Measurements from ENCODE around the gene SCN2B.
"Not testable (repeated sequence)": the region's sequence is repeated elsewhere in the genome, so short reads cannot be mapped to it uniquely, and the experiment has no call there.

SCN2B gene

DNA sequence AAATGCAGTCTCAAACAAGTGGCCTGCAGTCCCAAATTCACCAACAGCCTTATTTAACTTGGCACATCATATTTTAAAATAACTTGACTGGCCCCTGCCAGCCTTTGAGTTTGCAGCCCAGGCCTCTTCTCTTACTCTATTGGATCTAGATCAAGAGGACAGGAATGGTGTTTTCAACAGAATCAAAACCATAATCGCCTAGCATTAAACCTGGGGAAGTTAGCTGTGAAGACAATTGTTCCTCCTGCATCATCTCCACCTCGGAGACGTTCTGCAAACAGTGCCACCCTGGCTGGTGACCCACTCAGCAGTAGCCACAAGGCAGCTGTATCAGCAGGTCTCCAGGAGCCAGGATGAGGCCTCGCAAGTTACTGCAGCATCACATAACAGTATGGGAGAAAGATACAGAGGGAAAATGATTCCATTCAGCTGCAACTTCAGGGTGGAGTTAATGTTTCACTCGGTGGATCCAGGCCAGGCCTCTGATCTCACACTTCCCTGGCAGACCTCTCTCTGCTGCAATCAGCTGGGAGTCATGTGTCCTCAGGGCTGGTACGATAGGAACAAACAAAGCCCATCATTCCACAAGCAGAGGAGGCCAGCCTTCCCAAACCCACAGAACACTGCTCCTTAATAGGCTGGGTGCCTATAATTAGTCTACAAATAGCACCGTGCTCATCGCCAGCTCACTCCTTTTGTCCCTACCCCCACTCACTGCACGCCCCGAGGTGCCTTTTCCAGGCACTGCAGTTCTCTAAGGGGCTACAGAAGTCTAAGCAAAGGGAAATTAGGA lies 18.6 kb upstream of the SCN2B start:
- no peak for TF ChIP-seq POLR2AphosphoS5 (IDR thresholded peaks at IDR 0.05; ENCODE audit: low read depth)
- TF ChIP-seq GABPA (IDR thresholded peaks at IDR 0.05; ENCODE audit: low read depth): no peak
- Histone ChIP-seq H3K27ac (replicated peaks) (no peak overlapping the region), H3K4me3 (replicated peaks; ENCODE audit: insufficient read depth, low read length) (no peak overlapping the region), H3K27me3 (ENCODE audit: insufficient read depth, poor library complexity, severe bottlenecking) (no peaks in the 10 kb centered on the region)
- no peak for DNase-seq (ENCODE audit: low read depth in 1 of 2, low spot score in 1 of 2)

DNA sequence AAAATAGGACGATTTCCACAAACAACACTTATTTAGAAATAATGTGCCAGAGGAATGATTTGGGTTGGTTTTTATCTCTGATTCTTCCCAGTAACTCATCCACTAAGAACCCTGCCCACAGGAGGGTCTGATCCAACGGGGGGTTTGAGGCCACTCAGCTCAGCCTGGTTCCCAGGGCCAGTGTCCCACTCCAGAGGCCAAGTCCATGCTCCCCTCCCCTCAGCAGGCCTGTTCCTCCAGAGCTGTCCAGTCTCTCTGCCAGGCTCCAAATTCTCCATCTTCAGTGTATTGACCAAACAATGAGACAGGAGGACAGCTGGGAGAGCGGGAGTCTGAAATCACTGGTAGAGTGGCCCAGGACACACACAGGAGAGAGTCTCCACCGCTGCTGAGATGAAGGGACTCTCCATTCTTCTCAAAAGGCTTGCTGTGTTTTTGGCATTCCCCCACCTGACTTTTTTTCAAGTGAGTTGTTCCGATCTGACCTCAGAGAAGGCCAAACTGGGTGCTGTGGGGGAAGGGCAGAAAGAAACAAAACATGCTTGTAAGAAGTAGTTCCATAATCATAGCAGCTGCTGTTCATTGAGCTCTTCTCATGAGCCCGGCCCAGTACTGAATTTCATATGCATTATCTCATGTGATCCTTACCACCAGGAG lies 17.6 kb upstream of the SCN2B start:
- Histone ChIP-seq H3K27ac (replicated peaks) (no peak overlapping the region), H3K27me3 (ENCODE audit: insufficient read depth, poor library complexity, severe bottlenecking) (no peaks in the 10 kb centered on the region), H3K4me3 (replicated peaks; ENCODE audit: insufficient read depth, low read length) (no peak overlapping the region)
- DNase-seq (ENCODE audit: low read depth in 1 of 2, low spot score in 1 of 2): no peak
- TF ChIP-seq, protein P1, sequence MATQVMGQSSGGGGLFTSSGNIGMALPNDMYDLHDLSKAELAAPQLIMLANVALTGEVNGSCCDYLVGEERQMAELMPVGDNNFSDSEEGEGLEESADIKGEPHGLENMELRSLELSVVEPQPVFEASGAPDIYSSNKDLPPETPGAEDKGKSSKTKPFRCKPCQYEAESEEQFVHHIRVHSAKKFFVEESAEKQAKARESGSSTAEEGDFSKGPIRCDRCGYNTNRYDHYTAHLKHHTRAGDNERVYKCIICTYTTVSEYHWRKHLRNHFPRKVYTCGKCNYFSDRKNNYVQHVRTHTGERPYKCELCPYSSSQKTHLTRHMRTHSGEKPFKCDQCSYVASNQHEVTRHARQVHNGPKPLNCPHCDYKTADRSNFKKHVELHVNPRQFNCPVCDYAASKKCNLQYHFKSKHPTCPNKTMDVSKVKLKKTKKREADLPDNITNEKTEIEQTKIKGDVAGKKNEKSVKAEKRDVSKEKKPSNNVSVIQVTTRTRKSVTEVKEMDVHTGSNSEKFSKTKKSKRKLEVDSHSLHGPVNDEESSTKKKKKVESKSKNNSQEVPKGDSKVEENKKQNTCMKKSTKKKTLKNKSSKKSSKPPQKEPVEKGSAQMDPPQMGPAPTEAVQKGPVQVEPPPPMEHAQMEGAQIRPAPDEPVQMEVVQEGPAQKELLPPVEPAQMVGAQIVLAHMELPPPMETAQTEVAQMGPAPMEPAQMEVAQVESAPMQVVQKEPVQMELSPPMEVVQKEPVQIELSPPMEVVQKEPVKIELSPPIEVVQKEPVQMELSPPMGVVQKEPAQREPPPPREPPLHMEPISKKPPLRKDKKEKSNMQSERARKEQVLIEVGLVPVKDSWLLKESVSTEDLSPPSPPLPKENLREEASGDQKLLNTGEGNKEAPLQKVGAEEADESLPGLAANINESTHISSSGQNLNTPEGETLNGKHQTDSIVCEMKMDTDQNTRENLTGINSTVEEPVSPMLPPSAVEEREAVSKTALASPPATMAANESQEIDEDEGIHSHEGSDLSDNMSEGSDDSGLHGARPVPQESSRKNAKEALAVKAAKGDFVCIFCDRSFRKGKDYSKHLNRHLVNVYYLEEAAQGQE (IDR thresholded peaks at IDR 0.05; ENCODE audit: insufficient replicate concordance, low read depth): no peak
- TF ChIP-seq GABPA (IDR thresholded peaks at IDR 0.05; ENCODE audit: low read depth): no peak
- TF ChIP-seq POLR2AphosphoS5 (IDR thresholded peaks at IDR 0.05; ENCODE audit: low read depth): no peak

DNA sequence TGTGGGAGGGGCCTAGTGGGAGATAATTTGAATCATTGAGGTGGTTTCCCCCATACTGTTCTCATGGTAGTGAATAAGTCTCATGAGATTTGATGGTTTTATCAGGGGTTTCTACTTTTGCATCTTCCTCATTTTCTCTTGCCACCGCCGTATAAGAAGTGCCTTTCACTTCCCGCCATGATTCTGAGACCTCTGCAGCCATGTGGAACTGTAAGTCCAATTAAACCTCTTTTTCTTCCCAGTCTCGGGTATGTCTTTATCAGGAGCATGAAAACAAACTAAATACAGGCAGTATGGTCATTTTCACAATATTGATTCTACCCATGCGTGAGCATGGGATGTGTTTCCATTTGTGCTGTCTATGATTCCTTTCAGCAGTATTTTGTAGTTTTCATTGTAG lies 16.4 kb upstream of the SCN2B start:
- H3K27me3 ChIP-seq (ENCODE audit: insufficient read depth, poor library complexity, severe bottlenecking); DNase-seq (ENCODE audit: low read depth in 1 of 2, low spot score in 1 of 2); H3K27ac ChIP-seq (replicated peaks); H3K4me3 ChIP-seq (replicated peaks; ENCODE audit: insufficient read depth, low read length): not testable (repeated sequence)

DNA sequence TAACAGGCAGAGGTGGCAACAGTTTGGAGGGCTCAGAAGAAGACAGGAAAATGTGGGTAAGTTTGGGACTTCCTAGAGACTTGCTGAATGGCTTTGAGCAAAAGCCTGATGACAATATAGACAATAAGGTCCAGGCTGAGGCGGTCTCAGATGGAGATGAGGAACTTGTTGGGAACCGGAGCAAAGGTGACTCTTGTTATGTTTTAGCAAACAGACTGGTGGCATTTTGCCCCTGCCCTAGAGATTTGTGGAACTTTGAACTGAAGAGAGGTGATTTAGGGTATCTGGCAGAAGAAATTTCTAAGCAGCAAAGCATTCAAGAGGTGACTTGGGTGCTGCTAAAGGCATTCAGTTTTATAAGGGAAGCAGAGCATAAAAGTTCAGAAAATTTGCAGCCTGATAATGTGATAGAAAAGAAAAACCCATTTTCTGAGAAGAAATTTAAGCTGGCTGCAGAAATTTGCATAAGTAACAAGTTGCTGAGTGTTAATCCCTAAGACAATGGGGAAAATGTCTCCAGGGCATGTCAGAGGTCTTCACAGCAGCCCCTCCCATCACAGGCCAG lies 14.6 kb upstream of the SCN2B start:
- DNase-seq (ENCODE audit: low read depth in 1 of 2, low spot score in 1 of 2); H3K4me3 ChIP-seq (replicated peaks; ENCODE audit: insufficient read depth, low read length); H3K27ac ChIP-seq (replicated peaks); H3K27me3 ChIP-seq (ENCODE audit: insufficient read depth, poor library complexity, severe bottlenecking): not testable (repeated sequence)

DNA sequence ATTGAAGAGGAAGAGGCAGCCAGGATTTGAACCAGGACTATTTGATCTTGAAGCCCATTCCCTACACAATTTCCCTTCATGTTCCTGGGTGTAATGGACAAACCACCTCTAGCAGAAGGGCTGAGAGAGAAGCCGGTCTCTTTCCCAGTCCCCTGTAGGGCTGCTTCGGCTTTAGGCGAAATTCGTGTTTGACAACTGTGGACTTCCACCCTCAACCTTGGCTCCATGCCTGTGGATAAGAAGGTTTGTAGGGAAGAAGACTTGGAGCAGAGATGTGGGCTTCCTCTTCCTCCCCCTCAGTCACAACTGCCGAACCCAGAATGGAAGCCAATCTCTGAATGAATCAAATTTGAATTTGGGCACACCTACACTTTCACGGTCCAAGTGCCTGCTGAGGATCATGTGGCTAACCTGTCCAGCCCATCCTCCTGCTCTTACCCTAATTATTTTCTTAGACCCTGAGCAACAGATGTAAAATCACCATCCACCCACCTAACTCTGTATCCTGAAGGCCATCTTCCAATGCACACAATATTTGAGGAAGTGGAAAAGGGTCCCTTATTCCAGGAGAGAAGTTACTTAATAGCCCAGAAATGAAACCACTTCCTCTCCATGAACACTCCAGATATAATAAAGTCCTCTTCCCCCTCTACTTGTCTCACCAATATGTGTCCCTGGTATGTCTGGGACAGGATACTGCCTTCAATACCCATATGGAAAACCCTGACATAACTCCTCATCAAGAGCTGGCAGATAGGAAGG lies 10.1 kb upstream of the SCN2B start:
- Histone ChIP-seq H3K27me3 (ENCODE audit: insufficient read depth, poor library complexity, severe bottlenecking) (no peaks in the 10 kb centered on the region), H3K27ac (replicated peaks) (0 out of 2 replicates have a peak overlapping the region, but pooled peaks have one; percentile 4), H3K4me3 (replicated peaks; ENCODE audit: insufficient read depth, low read length) (no peak overlapping the region)
- TF ChIP-seq GABPA (IDR thresholded peaks at IDR 0.05; ENCODE audit: low read depth) (peak; percentile 28; the same call in 1 of the 2 replicates), SPI1 (IDR thresholded peaks at IDR 0.05; ENCODE audit: borderline replicate concordance, low read depth) (peak; percentile 99)
- TF ChIP-seq, protein P1 (IDR thresholded peaks at IDR 0.05; ENCODE audit: insufficient replicate concordance, low read depth): no peak
- peak in 1 of 2 experiments; percentile 29 for DNase-seq (ENCODE audit: low read depth in 1 of 2, low spot score in 1 of 2)
